ENCODE measurements around the gene CDK17.

DNA sequence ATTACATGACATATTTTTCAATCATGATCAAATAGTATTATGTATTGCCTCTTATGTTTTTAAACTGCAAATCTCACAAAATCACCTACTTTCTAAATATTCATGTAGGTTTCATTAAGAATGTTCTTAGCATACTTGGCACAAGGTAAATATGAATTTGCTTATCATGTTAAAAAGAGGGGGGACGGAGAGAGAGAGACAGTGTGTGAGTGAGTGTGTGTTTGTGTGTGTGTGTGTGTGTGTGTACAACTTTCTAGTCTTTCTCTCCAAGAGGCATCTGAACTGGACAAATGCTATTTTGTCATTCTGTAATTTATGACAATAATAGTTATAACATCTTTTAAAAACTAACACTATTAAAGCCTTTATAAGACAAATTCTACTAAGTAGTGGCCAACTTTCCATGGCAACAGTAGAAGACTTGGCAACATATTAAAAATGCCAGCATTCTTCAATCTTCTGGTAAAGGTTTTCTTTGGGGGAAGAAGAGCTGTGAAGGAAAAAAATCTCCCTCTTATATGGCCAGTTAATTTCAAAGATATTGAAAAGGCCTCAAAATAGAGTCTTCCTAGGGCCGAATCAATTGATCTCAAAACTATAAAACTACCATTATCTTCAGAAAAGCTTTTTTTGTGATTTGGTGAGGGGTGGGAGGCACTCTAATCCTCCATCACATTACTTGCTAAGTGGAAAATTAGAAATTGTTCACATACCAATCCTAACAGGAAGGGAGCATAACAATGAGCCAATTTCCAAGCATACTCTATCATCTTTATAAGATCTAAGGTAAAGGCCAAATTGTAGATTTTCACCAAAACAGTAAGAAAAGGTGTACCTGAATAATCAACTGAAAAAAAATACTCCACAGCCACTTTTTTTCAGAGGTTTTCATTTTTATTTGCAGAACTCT lies 28.2 kb downstream of the CDK17 start:
- TF ChIP-seq EP300 (IDR thresholded peaks at IDR 0.05; ENCODE audit: borderline replicate concordance) (no peak), CEBPB (IDR thresholded peaks at IDR 0.05) (no peak), NFIC (IDR thresholded peaks at IDR 0.05) (no peak)
